HEK293T (cell line): ENCODE results near the gene KCNE3.

Experiments used
- CTCF ChIA-PET: fragments of 350-600 bp; formaldehyde crosslinking; extraction: SDS; loops from one replicate; lab custom pipeline; 2021; ENCODE audit warnings: antibody characterized with exemption, inconsistent platforms; lab: Yijun Ruan, JAX
- POLR2A ChIA-PET: fragments of 350-600 bp; formaldehyde crosslinking; extraction: SDS; loops from one replicate; lab custom pipeline; 2020; ENCODE audit warnings: antibody characterized with exemption, inconsistent platforms; lab: Yijun Ruan, JAX
- DNase-seq: peaks from one replicate; pipeline ENCODE4 v3.0.0; 2012; ENCODE audit warnings: mixed read lengths; ENCODE audit errors: extremely low spot score
- ARNT ChIP-seq: fragments of 450-650 bp; IDR thresholded peaks from 2 replicates; pipeline ENCODE4 v1.6.1; 2017; ENCODE audit warnings: mild to moderate bottlenecking
- BHLHE40 ChIP-seq: fragments of 450-650 bp; IDR thresholded peaks from 2 replicates; pipeline ENCODE4 v1.6.1; 2016; ENCODE audit warnings: mild to moderate bottlenecking, moderate library complexity, borderline replicate concordance
- CTBP1 ChIP-seq: fragments of 450-650 bp; IDR thresholded peaks from 2 replicates; pipeline ENCODE4 v1.6.1; 2016; ENCODE audit warnings: borderline replicate concordance
- ELF4 ChIP-seq: fragments of 450-650 bp; IDR thresholded peaks from 2 replicates; pipeline ENCODE4 v1.6.1; 2017; ENCODE audit warnings: antibody characterized with exemption
- FOXA1 ChIP-seq: fragments of 450-650 bp; IDR thresholded peaks from 2 replicates; pipeline ENCODE4 v1.6.1; 2016; ENCODE audit warnings: mild to moderate bottlenecking
- FOXK2 ChIP-seq: fragments of 450-650 bp; IDR thresholded peaks from 2 replicates; pipeline ENCODE4 v1.6.1; 2016; ENCODE audit warnings: mild to moderate bottlenecking
- FOXM1 ChIP-seq: fragments of 450-650 bp; IDR thresholded peaks from 2 replicates; pipeline ENCODE4 v1.6.1; 2017; ENCODE audit warnings: mild to moderate bottlenecking, borderline replicate concordance
- HDGF ChIP-seq: fragments of 450-650 bp; IDR thresholded peaks from 2 replicates; pipeline ENCODE4 v1.6.1; 2017; ENCODE audit warnings: antibody characterized with exemption, borderline replicate concordance
- L3MBTL2 ChIP-seq: fragments of 450-650 bp; conservative IDR thresholded peaks from 2 replicates; pipeline ENCODE4 v1.6.1; 2016; ENCODE audit warnings: mild to moderate bottlenecking
- LEF1 ChIP-seq: fragments of 450-650 bp; IDR thresholded peaks from 2 replicates; pipeline ENCODE4 v1.6.1; 2017; ENCODE audit warnings: mild to moderate bottlenecking, borderline replicate concordance
- NFRKB ChIP-seq: fragments of 450-650 bp; IDR thresholded peaks from 2 replicates; pipeline ENCODE4 v1.6.1; 2016; ENCODE audit warnings: mild to moderate bottlenecking, moderate library complexity
- SP1 ChIP-seq: fragments of 450-650 bp; IDR thresholded peaks from 2 replicates; pipeline ENCODE4 v1.6.1; 2017
- SUZ12 ChIP-seq: fragments of 450-650 bp; IDR thresholded peaks from 2 replicates; pipeline ENCODE4 v1.6.1; 2016; ENCODE audit warnings: mild to moderate bottlenecking
- TARDBP ChIP-seq: fragments of 450-650 bp; IDR thresholded peaks from 2 replicates; pipeline ENCODE4 v1.6.1; 2016
- ZNF384 ChIP-seq: fragments of 450-650 bp; IDR thresholded peaks from 2 replicates; pipeline ENCODE4 v1.6.1; 2016
- TF ChIP-seq, protein P1 (sequence below): fragments of 450-650 bp; IDR thresholded peaks from 2 replicates; pipeline ENCODE4 v1.6.1; 2016

KCNE3 gene

DNA sequence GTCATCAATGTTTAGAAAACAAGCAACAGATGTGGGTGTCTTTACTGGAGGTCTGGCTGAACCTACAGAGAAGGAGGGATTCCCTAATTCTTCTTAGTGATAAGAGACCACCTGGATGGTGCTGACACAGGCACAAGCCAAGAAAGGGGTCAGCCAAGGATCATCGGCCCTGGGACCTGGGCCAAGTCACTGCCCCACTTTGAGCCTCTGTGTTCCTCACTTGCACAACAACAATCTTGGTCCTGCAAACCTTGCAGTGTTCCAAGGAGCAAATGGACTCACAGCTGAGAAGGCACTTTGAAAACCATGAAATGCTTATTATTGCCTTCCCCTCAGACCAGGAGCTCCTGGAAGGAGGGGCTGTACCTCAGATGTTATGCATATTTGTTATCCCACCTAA, 7.0 kb upstream of the KCNE3 start:
- TF ChIP-seq ELF4 (no peak), FOXM1 (no peak), LEF1 (no peak), ARNT (no peak), FOXK2 (no peak), SP1 (no peak), SUZ12 (no peak), FOXA1 (no peak), L3MBTL2 (no peak), BHLHE40 (no peak), CTBP1 (no peak), TARDBP (no peak), HDGF (no peak), NFRKB (no peak)
- ChIA-PET CTCF (no interaction called here), POLR2A (interaction anchor here (1.9 to 2.5 kb wide), 2 partner anchors 19 kb away, joined by 8 to 9 read pairs; partner anchors contain the start of gene LIPT2)
- DNase-seq, result no peak

DNA sequence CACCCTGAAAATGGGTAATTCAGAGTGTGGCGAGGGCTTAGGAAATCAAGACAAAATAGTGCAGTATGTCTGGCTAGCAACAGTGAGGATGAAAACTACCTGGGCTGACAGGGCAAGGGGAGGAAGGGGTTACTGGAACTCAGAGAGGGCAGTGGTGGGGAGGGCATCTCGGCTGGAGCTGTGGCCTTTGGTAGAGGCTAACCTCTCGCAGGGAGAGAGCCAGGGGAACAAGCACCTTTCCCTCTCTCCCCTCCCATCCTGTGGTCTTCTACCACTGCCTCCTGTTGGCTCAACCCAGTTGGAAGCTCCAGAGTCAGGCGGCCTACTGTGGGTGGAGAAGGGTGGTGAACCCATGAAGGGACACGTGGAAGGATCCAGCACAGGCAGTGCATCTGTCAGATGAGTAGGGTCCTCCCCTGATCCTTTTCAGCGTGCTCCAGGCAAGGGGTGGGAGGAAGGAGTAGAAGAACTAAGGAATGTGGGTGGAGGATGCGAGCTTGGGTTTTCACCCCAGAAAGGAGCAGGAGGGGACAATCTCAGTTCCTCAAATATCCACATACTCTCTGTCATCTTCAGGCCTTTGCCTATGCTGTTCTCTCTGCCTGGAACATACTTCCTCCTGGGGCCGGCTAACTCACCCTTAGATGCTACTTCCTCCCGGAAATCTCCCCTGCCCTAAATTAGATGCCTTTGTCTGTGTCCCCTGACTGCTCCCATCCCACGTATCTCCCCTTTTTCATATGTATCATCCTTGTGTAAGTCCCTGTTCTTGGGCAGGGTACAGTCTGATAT, 6.2 kb upstream of the KCNE3 start:
- ChIA-PET POLR2A (interaction anchor here (1.9 kb wide), 1 partner anchor 19 kb away, joined by 8 read pairs; no protein-coding TSS in a partner anchor), CTCF (interaction anchor here (0.6 kb wide), 1 partner anchor 206 kb away, joined by 7 read pairs; no protein-coding TSS in a partner anchor)
- TF ChIP-seq ARNT (no peak), L3MBTL2 (no peak), HDGF (no peak), ZNF384 (no peak)
- DNase-seq, result no peak

DNA sequence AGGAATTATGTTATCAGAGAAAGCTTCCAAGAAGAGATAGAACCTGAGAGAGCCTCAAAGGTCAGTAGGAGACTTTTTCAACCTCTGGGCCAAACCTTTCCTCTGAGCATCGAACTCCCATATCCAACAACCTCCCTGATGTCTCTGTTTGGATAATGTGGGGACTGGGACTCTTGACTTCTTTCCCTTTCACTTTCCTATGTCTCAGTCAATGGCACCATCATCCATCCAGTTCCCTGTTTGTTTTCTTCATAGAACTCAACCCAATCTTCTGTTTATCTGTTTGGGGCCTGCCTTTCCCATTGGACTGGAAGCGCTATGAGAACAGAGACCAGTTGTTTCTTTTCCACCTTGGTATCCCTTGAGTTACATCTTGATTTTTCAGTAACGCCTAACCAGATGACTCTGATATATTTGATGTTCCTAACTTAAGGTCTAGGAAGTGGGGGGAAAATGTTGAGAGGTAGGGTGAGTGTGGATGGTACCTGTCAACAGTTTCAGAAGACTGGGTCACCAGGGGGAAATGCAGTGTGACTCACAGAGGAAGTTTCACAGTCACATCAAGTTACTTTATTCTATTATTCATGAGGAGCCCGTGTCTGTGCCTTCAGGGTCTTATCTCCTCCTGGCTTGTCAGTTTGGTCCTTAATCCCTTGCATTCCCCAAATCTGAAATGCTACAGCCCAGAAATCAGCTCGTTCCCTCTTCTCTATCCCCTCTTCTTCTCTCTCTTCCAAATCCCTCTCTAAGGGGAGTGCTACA, 4.5 kb upstream of the KCNE3 start:
- CTCF ChIA-PET, result no interaction called here
- no peak for DNase-seq
- TF ChIP-seq LEF1 (no peak), FOXK2 (no peak), FOXM1 (no peak), CTBP1 (no peak), TARDBP (no peak), L3MBTL2 (no peak)
- TF ChIP-seq, protein P1, sequence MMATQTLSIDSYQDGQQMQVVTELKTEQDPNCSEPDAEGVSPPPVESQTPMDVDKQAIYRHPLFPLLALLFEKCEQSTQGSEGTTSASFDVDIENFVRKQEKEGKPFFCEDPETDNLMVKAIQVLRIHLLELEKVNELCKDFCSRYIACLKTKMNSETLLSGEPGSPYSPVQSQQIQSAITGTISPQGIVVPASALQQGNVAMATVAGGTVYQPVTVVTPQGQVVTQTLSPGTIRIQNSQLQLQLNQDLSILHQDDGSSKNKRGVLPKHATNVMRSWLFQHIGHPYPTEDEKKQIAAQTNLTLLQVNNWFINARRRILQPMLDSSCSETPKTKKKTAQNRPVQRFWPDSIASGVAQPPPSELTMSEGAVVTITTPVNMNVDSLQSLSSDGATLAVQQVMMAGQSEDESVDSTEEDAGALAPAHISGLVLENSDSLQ, result no peak
- POLR2A ChIA-PET, result interaction anchor here (1.1 to 2.6 kb wide), 2 partner anchors 22 to 120 kb away, joined by 3 to 11 read pairs; partner anchors contain the start of genes LIPT2 and POLD3

DNA sequence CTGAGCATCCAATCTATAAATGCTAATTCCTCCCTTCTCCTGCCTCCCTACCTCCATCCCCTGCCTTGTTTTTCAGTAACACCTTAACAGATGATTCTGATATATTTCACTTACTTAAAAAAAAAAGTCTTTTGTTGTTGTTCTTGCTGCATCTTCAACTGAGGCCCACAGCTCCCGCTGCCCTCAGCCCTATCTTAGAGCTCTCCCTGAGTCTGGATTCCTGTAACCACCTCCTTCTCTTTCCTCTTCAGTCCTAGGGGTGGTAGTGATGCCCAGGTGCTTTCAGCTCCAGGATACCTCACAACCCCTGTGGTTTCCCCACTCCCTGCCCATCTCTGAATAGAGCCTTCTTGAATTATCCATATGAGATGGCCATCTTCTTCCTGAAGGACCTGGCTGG, 3.7 kb upstream of the KCNE3 start:
- TF ChIP-seq NFRKB (no peak), BHLHE40 (no peak), FOXM1 (no peak), LEF1 (no peak), ZNF384 (no peak), SUZ12 (no peak), FOXA1 (no peak), ELF4 (no peak), SP1 (no peak)
- TF ChIP-seq, protein P1, result no peak
- CTCF ChIA-PET, result no interaction called here
- DNase-seq, result no peak
- POLR2A ChIA-PET, result interaction anchor here (2.6 kb wide), 1 partner anchor 22 kb away, joined by 11 read pairs; the partner anchor contains the start of gene LIPT2

DNA sequence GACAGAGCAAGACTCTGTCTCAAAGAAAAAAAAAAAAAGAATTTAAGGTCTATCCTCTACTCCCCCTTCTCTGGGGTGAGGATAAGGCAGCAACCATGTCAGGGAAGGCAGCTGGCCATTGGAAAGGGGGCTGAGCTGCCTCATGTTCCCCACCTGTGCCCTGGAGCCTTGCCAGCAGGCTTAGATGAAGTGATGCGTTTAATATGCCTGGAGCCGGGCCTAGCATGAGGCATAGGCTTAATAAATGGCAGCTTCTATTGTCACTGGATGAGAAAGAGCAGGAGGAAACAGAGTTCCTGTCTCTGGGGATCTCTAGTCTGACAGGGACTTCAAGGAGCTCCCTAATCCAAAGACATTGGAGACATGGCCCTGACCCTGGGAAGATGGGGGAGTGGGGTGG, 3.2 kb upstream of the KCNE3 start:
- ChIA-PET POLR2A (interaction anchor here (2.6 kb wide), 1 partner anchor 23 kb away, joined by 11 read pairs; the partner anchor contains the start of gene LIPT2), CTCF (no interaction called here)

More for the DNA sequence above, 3.2 kb upstream of the KCNE3 start:
- no peak for DNase-seq
- TF ChIP-seq, protein P1, result no peak
- TF ChIP-seq CTBP1 (no peak), NFRKB (no peak), TARDBP (no peak), FOXK2 (no peak), HDGF (no peak), SUZ12 (no peak), BHLHE40 (no peak), FOXA1 (no peak), ARNT (no peak), L3MBTL2 (no peak), SP1 (no peak), ELF4 (no peak), FOXM1 (no peak), ZNF384 (no peak)
